ENCODE results near the gene KSR1.

GRCh38 chr17:27418366-27418615, 38.0 kb upstream of the KSR1 start:
- TF ChIP-seq CTCF (IDR thresholded peaks at IDR 0.05) (no peak), POLR2A (IDR thresholded peaks at IDR 0.05) (no peak), POLR2AphosphoS5 (IDR thresholded peaks at IDR 0.05) (no peak)
